Progenitor cell of endocrine pancreas (in vitro differentiated cells): ENCODE data around the gene DCN. TPM values are rescaled to one million over a fixed set of nuclear protein-coding genes. Genes with fewer than 3 reads are reported as not detected.

Experiments
- DNase-seq: peaks from one replicate; pipeline ENCODE4 v3.0.0; 2021; ENCODE audit warnings: low spot score; ENCODE audit not compliant: unreplicated experiment
- H3K27ac Mint-ChIP-seq: 2 replicates; pipeline ENCODE4 v1.8.0; 2021; ENCODE audit warnings: mild to moderate bottlenecking, moderate library complexity, mixed read lengths
- H3K27me3 Mint-ChIP-seq: 2 replicates; pipeline ENCODE4 v1.8.0; 2021; ENCODE audit warnings: mixed read lengths
- H3K36me3 Mint-ChIP-seq: 2 replicates; pipeline ENCODE4 v1.8.0; 2022; ENCODE audit warnings: mixed read lengths; ENCODE audit not compliant: insufficient read depth
- H3K4me1 Mint-ChIP-seq: 2 replicates; pipeline ENCODE4 v1.8.0; 2021; ENCODE audit warnings: low read depth, mixed read lengths
- H3K4me3 Mint-ChIP-seq: 2 replicates; pipeline ENCODE4 v1.8.0; 2021; ENCODE audit warnings: low read depth, mild to moderate bottlenecking, moderate library complexity, mixed read lengths
- H3K9me3 Mint-ChIP-seq: 2 replicates; pipeline ENCODE4 v1.8.0; 2021; ENCODE audit warnings: low read depth, mixed read lengths
- total RNA-seq: library from RNA; stranded (reverse); gene quantifications from 2 replicates; pipeline ENCODE4 v1.2.1, GENCODE V29; 2021
- TF ChIP-seq, protein P1 (sequence below): fragments of 200-600 bp; sonication (generic); IDR thresholded peaks from one replicate; pipeline ENCODE4 v1.5.0; 2021; ENCODE audit warnings: antibody characterized with exemption, mild to moderate bottlenecking; ENCODE audit not compliant: unreplicated experiment

The DCN gene
- total RNA-seq, 1 donor from 2014 or later = not detected

DNA sequence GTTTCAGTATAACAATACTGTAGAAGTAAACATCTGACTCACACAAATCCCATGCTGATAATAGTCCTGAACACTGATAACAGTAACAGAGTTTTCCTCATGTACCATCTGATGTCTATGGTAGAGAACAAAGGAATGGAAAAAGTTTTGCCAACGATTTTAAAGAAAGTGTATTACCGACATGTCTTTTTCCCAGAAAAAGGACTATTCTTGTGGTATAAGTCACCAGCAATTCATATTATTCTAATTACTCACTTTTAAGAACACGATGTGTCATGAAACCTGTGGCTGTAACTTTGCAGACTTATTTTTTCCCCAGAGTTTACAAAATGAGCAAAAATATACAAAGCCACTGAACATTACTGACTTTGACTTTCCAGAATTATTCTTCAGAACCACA is 40.1 kb upstream of the DCN start:
- no peak for DNase-seq
- no peak overlapping the region for H3K4me3 Mint-ChIP-seq
- TF ChIP-seq, protein P1, sequence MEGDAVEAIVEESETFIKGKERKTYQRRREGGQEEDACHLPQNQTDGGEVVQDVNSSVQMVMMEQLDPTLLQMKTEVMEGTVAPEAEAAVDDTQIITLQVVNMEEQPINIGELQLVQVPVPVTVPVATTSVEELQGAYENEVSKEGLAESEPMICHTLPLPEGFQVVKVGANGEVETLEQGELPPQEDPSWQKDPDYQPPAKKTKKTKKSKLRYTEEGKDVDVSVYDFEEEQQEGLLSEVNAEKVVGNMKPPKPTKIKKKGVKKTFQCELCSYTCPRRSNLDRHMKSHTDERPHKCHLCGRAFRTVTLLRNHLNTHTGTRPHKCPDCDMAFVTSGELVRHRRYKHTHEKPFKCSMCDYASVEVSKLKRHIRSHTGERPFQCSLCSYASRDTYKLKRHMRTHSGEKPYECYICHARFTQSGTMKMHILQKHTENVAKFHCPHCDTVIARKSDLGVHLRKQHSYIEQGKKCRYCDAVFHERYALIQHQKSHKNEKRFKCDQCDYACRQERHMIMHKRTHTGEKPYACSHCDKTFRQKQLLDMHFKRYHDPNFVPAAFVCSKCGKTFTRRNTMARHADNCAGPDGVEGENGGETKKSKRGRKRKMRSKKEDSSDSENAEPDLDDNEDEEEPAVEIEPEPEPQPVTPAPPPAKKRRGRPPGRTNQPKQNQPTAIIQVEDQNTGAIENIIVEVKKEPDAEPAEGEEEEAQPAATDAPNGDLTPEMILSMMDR = no peak
- no peak overlapping the region for H3K27ac Mint-ChIP-seq
- no peaks in the 10 kb centered on the region for H3K4me1 Mint-ChIP-seq
- H3K9me3 Mint-ChIP-seq = peaks cover 2% of the 10 kb centered on the region
- H3K27me3 Mint-ChIP-seq = no peaks in the 10 kb centered on the region
- H3K36me3 Mint-ChIP-seq = no peaks in the 10 kb centered on the region

DNA sequence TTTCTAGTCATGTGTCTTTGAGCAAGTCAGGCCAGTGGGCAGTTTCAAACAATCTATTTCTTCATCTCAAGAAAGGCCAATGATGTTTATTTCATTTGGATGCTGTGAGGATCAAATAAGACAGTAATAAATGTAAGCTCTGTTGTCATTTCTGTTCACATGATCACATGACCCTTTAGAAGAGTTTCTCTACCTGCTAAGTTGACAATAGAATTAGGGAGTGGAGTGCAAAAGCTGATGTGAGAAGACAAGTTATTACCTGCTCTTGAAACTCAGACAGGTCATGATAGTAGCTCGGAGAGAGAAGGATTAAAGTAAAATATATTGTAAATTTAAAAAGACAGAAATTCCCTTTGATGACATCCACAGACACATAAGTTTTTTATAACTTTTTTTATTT is 37.3 kb upstream of the DCN start:
- Mint-ChIP-seq H3K4me3 (no peak overlapping the region), H3K27ac (no peak overlapping the region)

DNA sequence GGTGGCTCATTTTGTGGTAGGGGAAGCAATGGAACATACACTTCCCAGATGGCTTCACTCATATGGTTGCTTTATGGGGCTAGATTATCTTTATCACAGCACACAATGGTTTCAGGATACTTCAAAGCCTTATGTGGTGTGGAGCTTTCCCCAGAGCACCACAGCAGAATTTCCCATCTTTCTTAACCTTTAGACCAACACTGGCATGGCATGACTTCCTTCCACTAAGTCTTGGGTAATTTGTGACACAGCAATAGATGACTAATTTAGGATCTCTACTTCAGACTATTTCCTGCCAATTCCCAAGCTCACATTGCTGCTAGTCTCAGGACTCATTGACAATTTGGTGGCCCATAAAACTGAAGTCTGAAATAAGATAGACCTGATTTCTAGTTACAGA is 36.9 kb upstream of the DCN start:
- Mint-ChIP-seq H3K4me3 (no peak overlapping the region), H3K27ac (no peak overlapping the region), H3K9me3 (peaks cover 2% of the 10 kb centered on the region), H3K36me3 (no peaks in the 10 kb centered on the region), H3K27me3 (no peaks in the 10 kb centered on the region), H3K4me1 (no peaks in the 10 kb centered on the region)
- TF ChIP-seq, protein P1 = no peak
- DNase-seq = no peak

More for the DNA sequence above, 37.3 kb upstream of the DCN start:
- DNase-seq = no peak
- Mint-ChIP-seq H3K27me3 (no peaks in the 10 kb centered on the region), H3K9me3 (peaks cover 2% of the 10 kb centered on the region), H3K36me3 (no peaks in the 10 kb centered on the region), H3K4me1 (no peaks in the 10 kb centered on the region)
- TF ChIP-seq, protein P1 = no peak

DNA sequence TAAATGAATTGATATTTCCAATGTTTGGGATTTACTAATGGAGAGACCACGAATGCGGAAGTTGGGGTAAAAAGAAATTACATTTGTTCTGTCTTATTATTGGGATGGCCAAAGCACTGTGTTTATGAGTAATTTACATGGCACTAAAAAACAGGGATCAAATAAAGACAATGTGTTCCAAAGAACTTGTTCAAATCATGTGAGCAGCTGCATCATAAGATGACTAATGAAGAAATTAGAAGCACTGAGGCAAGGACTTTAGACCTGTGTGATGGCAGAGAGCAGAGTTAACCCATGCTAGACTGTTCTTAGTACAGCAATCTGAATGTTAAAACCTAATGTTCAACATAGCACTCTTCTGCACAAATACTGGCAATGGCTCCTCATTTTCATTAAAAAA is 34.3 kb upstream of the DCN start:
- Mint-ChIP-seq H3K27me3 (no peaks in the 10 kb centered on the region), H3K4me3 (no peak overlapping the region), H3K36me3 (no peaks in the 10 kb centered on the region), H3K4me1 (no peaks in the 10 kb centered on the region), H3K27ac (no peak overlapping the region), H3K9me3 (peaks cover 5% of the 10 kb centered on the region)
- DNase-seq = no peak
- TF ChIP-seq, protein P1 = no peak

DNA sequence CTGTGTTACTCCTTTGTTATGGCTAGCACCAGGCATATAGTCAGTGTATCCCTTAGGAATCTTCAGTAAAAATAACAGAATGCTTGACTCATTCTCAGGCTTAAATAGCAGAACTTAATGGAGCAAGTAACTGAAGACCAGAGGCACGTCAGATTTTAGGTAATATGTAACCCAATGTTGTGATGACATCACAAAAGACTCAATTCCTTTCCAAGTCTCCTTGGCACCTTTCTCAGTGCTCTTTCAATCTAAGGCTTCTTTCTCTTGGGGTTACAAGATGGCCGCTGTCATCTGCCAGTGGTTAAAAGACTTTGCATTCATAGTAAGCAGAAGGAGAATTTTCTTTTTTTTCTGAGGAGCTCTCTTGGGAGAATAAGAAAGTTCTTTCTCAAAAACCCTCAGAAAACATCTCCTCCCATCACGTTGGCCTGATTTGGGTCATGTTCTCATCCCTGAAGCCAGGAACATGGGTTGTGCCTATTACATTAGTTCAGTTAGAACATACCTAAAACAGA is 33.4 kb upstream of the DCN start:
- Mint-ChIP-seq H3K4me3 (no peak overlapping the region), H3K36me3 (no peaks in the 10 kb centered on the region), H3K27me3 (no peaks in the 10 kb centered on the region), H3K4me1 (no peaks in the 10 kb centered on the region), H3K27ac (no peak overlapping the region), H3K9me3 (peaks cover 5% of the 10 kb centered on the region)
- no peak for DNase-seq
- TF ChIP-seq, protein P1 = no peak
